A204.1 (cell line): Measurements from ENCODE around the gene PROC.

Source experiments
- FAIRE-seq: peaks from 2 replicates; lab custom pipeline; 2012; peaks lifted over from hg19 to GRCh38; lab: Jason Lieb, UNC

The PROC gene

GRCh38 chr2:127414638-127415592, 3.3 kb upstream of the PROC start:
- FAIRE-seq = no peak

DNA sequence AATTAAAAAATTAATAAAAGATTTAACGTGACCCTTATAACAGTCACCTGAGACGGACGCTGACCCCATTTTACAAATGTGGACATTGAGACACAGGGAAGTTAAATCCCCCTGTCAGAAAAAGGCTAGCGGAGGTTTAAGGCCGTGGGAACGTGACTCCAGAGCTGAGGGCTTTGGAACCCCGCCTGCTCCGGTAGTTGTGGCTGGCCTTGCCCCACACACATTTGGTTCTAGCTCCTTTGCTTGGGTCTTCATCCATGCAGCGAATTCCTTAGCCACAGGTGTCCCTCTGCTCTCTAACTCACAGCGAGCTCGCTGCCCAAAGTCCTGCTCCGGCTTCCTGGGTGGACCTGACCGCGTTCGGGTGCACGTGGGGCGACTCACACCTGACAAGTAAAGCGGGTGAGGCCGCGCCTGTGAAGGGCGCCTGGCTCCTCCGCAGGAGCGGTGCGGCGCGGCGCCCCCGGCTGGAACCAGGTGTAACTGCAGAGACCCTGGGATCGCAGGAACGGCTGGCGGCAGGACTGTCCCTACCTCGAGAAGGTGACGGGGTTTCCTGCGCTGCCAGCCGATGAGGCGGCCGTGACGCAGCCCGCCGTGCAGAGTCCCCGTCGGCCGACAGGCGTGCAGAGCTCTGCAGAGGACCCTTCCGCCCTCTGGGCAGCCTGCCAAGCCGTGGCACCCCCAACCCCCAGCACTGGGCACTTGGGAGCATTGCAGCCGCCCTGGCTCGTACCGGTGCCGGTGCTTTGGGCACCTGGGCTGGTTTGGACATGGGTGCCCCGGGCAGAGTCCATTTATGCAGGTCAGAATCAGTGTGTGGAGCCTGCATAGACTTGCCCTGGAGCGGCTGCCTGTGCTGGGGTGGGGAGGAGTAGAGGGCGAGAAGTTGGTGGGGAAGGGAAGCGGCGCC, 2.4 kb upstream of the PROC start:
- FAIRE-seq = no peak

GRCh38 chr2:127416506-127417001, 1.7 kb upstream of the PROC start:
- FAIRE-seq = no peak

DNA sequence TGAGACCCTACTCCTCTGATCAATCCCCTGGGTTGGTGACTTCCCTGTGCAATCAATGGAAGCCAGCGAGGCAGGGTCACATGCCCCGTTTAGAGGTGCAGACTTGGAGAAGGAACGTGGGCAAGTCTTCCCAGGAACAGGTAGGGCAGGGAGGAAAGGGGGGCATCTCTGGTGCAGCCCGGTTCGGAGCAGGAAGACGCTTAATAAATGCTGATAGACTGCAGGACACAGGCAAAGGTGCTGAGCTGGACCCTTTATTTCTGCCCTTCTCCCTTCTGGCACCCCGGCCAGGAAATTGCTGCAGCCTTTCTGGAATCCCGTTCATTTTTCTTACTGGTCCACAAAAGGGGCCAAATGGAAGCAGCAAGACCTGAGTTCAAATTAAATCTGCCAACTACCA, 821 bp upstream of the PROC start:
- no peak for FAIRE-seq

DNA sequence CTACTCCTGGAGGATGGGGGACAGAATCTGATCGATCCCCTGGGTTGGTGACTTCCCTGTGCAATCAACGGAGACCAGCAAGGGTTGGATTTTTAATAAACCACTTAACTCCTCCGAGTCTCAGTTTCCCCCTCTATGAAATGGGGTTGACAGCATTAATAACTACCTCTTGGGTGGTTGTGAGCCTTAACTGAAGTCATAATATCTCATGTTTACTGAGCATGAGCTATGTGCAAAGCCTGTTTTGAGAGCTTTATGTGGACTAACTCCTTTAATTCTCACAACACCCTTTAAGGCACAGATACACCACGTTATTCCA, 844 bp downstream of the PROC start:
- FAIRE-seq = no peak

DNA sequence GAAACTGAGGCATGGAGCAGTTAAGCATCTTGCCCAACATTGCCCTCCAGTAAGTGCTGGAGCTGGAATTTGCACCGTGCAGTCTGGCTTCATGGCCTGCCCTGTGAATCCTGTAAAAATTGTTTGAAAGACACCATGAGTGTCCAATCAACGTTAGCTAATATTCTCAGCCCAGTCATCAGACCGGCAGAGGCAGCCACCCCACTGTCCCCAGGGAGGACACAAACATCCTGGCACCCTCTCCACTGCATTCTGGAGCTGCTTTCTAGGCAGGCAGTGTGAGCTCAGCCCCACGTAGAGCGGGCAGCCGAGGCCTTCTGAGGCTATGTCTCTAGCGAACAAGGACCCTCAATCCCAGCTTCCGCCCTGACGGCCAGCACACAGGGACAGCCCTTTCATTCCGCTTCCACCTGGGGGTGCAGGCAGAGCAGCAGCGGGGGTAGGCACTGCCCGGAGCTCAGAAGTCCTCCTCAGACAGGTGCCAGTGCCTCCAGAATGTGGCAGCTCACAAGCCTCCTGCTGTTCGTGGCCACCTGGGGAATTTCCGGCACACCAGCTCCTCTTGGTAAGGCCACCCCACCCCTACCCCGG, 1.3 kb downstream of the PROC start:
- no peak for FAIRE-seq

GRCh38 chr2:127420039-127420864, 2.0 kb downstream of the PROC start:
- no peak for FAIRE-seq

GRCh38 chr2:127421116-127421800, 3.0 kb downstream of the PROC start:
- no peak for FAIRE-seq

GRCh38 chr2:127421871-127422558, 3.8 kb downstream of the PROC start:
- no peak for FAIRE-seq

DNA sequence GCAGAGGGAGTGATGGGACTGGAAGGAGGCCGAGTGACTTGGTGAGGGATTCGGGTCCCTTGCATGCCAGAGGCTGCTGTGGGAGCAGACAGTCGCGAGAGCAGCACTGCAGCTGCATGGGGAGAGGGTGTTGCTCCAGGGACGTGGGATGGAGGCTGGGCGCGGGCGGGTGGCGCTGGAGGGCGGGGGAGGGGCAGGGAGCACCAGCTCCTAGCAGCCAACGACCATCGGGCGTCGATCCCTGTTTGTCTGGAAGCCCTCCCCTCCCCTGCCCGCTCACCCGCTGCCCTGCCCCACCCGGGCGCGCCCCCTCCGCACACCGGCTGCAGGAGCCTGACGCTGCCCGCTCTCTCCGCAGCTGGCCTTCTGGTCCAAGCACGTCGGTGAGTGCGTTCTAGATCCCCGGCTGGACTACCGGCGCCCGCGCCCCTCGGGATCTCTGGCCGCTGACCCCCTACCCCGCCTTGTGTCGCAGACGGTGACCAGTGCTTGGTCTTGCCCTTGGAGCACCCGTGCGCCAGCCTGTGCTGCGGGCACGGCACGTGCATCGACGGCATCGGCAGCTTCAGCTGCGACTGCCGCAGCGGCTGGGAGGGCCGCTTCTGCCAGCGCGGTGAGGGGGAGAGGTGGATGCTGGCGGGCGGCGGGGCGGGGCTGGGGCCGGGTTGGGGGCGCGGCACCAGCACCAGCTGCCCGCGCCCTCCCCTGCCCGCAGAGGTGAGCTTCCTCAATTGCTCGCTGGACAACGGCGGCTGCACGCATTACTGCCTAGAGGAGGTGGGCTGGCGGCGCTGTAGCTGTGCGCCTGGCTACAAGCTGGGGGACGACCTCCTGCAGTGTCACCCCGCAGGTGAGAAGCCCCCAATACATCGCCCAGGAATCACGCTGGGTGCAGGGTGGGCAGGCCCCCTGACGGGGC, 4.6 kb downstream of the PROC start:
- FAIRE-seq = no peak

DNA sequence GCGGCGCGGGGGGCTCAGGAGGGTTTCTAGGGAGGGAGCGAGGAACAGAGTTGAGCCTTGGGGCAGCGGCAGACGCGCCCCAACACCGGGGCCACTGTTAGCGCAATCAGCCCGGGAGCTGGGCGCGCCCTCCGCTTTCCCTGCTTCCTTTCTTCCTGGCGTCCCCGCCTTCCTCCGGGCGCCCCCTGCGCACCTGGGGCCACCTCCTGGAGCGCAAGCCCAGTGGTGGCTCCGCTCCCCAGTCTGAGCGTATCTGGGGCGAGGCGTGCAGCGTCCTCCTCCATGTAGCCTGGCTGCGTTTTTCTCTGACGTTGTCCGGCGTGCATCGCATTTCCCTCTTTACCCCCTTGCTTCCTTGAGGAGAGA, 5.2 kb downstream of the PROC start:
- FAIRE-seq = no peak

DNA sequence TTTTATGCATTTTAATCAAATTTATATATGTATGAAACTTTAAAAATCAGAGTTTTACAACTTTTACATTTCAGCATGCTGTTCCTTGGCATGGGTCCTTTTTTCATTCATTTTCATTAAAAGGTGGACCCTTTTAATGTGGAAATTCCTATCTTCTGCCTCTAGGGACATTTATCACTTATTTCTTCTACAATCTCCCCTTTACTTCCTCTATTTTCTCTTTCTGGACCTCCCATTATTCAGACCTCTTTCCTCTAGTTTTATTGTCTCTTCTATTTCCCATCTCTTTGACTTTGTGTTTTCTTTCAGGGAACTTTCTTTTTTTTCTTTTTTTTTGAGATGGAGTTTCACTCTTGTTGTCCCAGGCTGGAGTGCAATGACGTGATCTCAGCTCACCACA, 5.7 kb downstream of the PROC start:
- FAIRE-seq = no peak

DNA sequence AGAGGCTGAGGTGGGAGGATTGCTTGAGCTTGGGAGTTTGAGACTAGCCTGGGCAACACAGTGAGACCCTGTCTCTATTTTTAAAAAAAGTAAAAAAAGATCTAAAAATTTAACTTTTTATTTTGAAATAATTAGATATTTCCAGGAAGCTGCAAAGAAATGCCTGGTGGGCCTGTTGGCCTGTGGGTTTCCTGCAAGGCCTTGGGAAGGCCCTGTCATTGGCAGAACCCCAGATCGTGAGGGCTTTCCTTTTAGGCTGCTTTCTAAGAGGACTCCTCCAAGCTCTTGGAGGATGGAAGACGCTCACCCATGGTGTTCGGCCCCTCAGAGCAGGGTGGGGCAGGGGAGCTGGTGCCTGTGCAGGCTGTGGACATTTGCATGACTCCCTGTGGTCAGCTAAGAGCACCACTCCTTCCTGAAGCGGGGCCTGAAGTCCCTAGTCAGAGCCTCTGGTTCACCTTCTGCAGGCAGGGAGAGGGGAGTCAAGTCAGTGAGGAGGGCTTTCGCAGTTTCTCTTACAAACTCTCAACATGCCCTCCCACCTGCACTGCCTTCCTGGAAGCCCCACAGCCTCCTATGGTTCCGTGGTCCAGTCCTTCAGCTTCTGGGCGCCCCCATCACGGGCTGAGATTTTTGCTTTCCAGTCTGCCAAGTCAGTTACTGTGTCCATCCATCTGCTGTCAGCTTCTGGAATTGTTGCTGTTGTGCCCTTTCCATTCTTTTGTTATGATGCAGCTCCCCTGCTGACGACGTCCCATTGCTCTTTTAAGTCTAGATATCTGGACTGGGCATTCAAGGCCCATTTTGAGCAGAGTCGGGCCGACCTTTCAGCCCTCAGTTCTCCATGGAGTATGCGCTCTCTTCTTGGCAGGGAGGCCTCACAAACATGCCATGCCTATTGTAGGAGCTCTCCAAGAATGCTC, 6.6 kb downstream of the PROC start:
- no peak for FAIRE-seq

GRCh38 chr2:127425540-127426490, 7.6 kb downstream of the PROC start:
- no peak for FAIRE-seq

- FAIRE-seq = no peak
These were observed 8.5 kb downstream of the PROC start for GRCh38 chr2:127426501-127427354.

DNA sequence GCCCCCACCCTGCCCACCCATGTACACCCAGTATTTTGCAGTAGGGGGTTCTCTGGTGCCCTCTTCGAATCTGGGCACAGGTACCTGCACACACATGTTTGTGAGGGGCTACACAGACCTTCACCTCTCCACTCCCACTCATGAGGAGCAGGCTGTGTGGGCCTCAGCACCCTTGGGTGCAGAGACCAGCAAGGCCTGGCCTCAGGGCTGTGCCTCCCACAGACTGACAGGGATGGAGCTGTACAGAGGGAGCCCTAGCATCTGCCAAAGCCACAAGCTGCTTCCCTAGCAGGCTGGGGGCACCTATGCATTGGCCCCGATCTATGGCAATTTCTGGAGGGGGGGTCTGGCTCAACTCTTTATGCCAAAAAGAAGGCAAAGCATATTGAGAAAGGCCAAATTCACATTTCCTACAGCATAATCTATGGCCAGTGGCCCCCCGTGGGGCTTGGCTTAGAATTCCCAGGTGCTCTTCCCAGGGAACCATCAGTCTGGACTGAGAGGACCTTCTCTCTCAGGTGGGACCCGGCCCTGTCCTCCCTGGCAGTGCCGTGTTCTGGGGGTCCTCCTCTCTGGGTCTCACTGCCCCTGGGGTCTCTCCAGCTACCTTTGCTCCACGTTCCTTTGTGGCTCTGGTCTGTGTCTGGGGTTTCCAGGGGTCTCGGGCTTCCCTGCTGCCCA, 9.3 kb downstream of the PROC start:
- no peak for FAIRE-seq
